Heart left ventricle (tissue), 13 donors: ENCODE measurements around the gene CHAC2.

Experiments
- CTCF ChIP-seq, 12 donors: fragments of 200-600 bp; sonication (generic) in 4 of 12; IDR thresholded peaks; one replicate each; pipeline versions ENCODE4 v1.5.0 to v1.8.0; 2018 to 2022; ENCODE audit warnings: antibody characterized with exemption in 12 of 12, mild to moderate bottlenecking in 5 of 12
- POLR2A ChIP-seq, 2 donors: fragments of 450-650 bp; IDR thresholded peaks; one replicate each; pipeline ENCODE4 v1.6.1; 2017; ENCODE audit warnings: antibody characterized with exemption in 2 of 2, mild to moderate bottlenecking in 2 of 2, moderate library complexity in 2 of 2
- donor health status: ischemic (EF 13 %, LVEDD 7.1; RV severe dilation, severe dysfunction).
- donor health status: DM: no; HTN: yes; CAD: no.
- donor health status: DM: no; HTN: no; CAD: no.
- donor health status: ischemic (EF 25% LVEDD 6.9; RV normal size, moderate dysfunction).
- donor health status: ischemic (EF 25% LVEDD 5.7; RV mildly dilated, moderate dysfunction).
- donor health status: ischemic (EF 35%, LVEDD 5.7; RV mildly dilated, moderate dysfunction).
- donor health status: nonischemic (EF 11% LVEDD 7.7; RV severe dilation, severe dysfunction).
- donor health status: DM: yes; HTN: yes; CAD: no.
- donor health status: PGD.
- donor health status: ischemic (EF 29% LVEDD 5.4; RV normal size, mild dysfunction).
- donor health status: nonischemic (EF 23%, LVEDD 6.1; RV moderate dilation, normal function).

GRCh38 chr2:53767405-53768241, at the start of gene CHAC2:
- TF ChIP-seq CTCF (IDR thresholded peaks at IDR 0.05) (peak; percentile 16 to 64 (median 46)), POLR2A (IDR thresholded peaks at IDR 0.05) (peak in 1 of 2 donors; percentile 42)
